ENCODE data around the gene UNCX. TPM values are rescaled to one million over a fixed set of nuclear protein-coding genes. Genes with fewer than 3 reads are reported as not detected.
"Not testable (repeated sequence)": the region's sequence is repeated elsewhere in the genome, so short reads cannot be mapped to it uniquely, and the experiment has no call there.

UNCX gene
- total and polyA plus RNA-seq, 11 donors: not detected

GRCh38 chr7:1278543-1278942 lies 45.9 kb downstream of the UNCX start:
- Histone ChIP-seq H3K9me3 (no peaks in the 10 kb centered on the region), H3K27ac (no peak overlapping the region), H3K27me3 (peaks cover 6 to 55% (median 19%) of the 10 kb centered on the region in 9 donors), H3K4me3 (no peak overlapping the region), H3K4me1 (no peaks in the 10 kb centered on the region), H3K36me3 (no peaks in the 10 kb centered on the region)
- intact Hi-C loops (cut with DNase I): no loop called here
- ATAC-seq (no peak), DNase-seq (no peak)
- no peak for TF ChIP-seq POLR2A (IDR thresholded peaks at IDR 0.05)
- TF ChIP-seq CTCF (IDR thresholded peaks at IDR 0.05): no peak
- 84 to 97% (median 90%) methylated on average over 10 of the region's 10 CpGs for WGBS, 4 donors

GRCh38 chr7:1279041-1279440 lies 46.4 kb downstream of the UNCX start:
- peaks cover 6 to 59% (median 19%) of the 10 kb centered on the region in 9 donors for H3K27me3 ChIP-seq
- WGBS, 4 donors: 80 to 86% (median 83%) methylated on average over 14 to 16 of the region's 16 CpGs
- no peak overlapping the region for H3K27ac ChIP-seq
- DNase-seq: no peak
- H3K36me3 ChIP-seq: no peaks in the 10 kb centered on the region
- H3K4me1 ChIP-seq: no peaks in the 10 kb centered on the region
- ATAC-seq: no peak
- no peak overlapping the region for H3K4me3 ChIP-seq
- no peak for TF ChIP-seq CTCF (IDR thresholded peaks at IDR 0.05)
- TF ChIP-seq POLR2A (IDR thresholded peaks at IDR 0.05): no peak
- intact Hi-C loops (cut with DNase I): no loop called here
- no peaks in the 10 kb centered on the region for H3K9me3 ChIP-seq

GRCh38 chr7:1279895-1280294 lies 47.2 kb downstream of the UNCX start:
- H3K27ac ChIP-seq; DNase-seq; H3K9me3 ChIP-seq; intact Hi-C loops (cut with DNase I); H3K4me1 ChIP-seq; H3K36me3 ChIP-seq; H3K4me3 ChIP-seq; ATAC-seq: not testable (repeated sequence)
- H3K27me3 ChIP-seq: peaks cover 6 to 60% (median 18%) of the 10 kb centered on the region in 9 donors
- WGBS, 4 donors: 57 to 71% (median 67%) methylated on average over 4 of the region's 4 CpGs

GRCh38 chr7:1281068-1281467 lies 48.4 kb downstream of the UNCX start:
- WGBS, 4 donors: 52 to 73% (median 66%) methylated on average over 13 of the region's 13 CpGs
- Histone ChIP-seq H3K4me3 (no peak overlapping the region), H3K27ac (no peak overlapping the region), H3K36me3 (no peaks in the 10 kb centered on the region), H3K9me3 (no peaks in the 10 kb centered on the region), H3K27me3 (peaks cover 2 to 59% (median 8%) of the 10 kb centered on the region in 9 donors), H3K4me1 (no peaks in the 10 kb centered on the region)
- ATAC-seq (no peak), DNase-seq (no peak)
- intact Hi-C loops (cut with DNase I): no loop called here
- TF ChIP-seq CTCF (IDR thresholded peaks at IDR 0.05) (no peak), POLR2A (IDR thresholded peaks at IDR 0.05) (no peak)

- DNase-seq (no peak), ATAC-seq (no peak)
- TF ChIP-seq POLR2A (IDR thresholded peaks at IDR 0.05) (no peak), CTCF (IDR thresholded peaks at IDR 0.05) (no peak)
- peaks cover 0 to 54% (median 2%) of the 10 kb centered on the region in 9 donors for H3K27me3 ChIP-seq
- H3K4me3 ChIP-seq: no peak overlapping the region
- H3K36me3 ChIP-seq: no peaks in the 10 kb centered on the region
- WGBS, 4 donors: 81 to 83% (median 83%) methylated on average over 5 of the region's 5 CpGs
- H3K9me3 ChIP-seq: no peaks in the 10 kb centered on the region
- no peaks in the 10 kb centered on the region for H3K4me1 ChIP-seq
- no peak overlapping the region for H3K27ac ChIP-seq
- intact Hi-C loops (cut with DNase I): no loop called here
Observed at GRCh38 chr7:1282679-1283078, 50.0 kb downstream of the UNCX start.

Measured in heart left ventricle (tissue), 16 donors.